GM13976 (cell line): Measurements from ENCODE around the gene PMEL.

Experiments used
- DNase-seq: peaks from one replicate; pipeline ENCODE4 v3.0.0; 2012; ENCODE audit warnings: low spot score
- in situ Hi-C: fragments of 300-500 bp; cut with MboI; formaldehyde crosslinking; loops from one replicate; pipeline ENCODE4 v1.12.0; 2022; ENCODE audit warnings: low sequenced_read_pairs, mixed read lengths, inconsistent platforms; ENCODE audit not compliant: unreplicated experiment
- TF ChIP-seq, protein P1 (sequence below): IDR thresholded peaks from 2 replicates; pipeline ENCODE4 v1.5.1; 2012; ENCODE audit warnings: borderline replicate concordance, mild to moderate bottlenecking; ENCODE audit not compliant: insufficient read depth; ENCODE audit errors: extremely low read depth, missing control alignments, control extremely low read depth

PMEL gene

GRCh38 chr12:55965941-55966407, at the start of gene PMEL:
Gene PMEL (minus strand): TSS chr12:55966042. CDS start chr12:55966011, 31 bp downstream.
- in situ Hi-C loops = no loop called here
- TF ChIP-seq, protein P1, sequence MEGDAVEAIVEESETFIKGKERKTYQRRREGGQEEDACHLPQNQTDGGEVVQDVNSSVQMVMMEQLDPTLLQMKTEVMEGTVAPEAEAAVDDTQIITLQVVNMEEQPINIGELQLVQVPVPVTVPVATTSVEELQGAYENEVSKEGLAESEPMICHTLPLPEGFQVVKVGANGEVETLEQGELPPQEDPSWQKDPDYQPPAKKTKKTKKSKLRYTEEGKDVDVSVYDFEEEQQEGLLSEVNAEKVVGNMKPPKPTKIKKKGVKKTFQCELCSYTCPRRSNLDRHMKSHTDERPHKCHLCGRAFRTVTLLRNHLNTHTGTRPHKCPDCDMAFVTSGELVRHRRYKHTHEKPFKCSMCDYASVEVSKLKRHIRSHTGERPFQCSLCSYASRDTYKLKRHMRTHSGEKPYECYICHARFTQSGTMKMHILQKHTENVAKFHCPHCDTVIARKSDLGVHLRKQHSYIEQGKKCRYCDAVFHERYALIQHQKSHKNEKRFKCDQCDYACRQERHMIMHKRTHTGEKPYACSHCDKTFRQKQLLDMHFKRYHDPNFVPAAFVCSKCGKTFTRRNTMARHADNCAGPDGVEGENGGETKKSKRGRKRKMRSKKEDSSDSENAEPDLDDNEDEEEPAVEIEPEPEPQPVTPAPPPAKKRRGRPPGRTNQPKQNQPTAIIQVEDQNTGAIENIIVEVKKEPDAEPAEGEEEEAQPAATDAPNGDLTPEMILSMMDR = no peak
- no peak for DNase-seq

DNA sequence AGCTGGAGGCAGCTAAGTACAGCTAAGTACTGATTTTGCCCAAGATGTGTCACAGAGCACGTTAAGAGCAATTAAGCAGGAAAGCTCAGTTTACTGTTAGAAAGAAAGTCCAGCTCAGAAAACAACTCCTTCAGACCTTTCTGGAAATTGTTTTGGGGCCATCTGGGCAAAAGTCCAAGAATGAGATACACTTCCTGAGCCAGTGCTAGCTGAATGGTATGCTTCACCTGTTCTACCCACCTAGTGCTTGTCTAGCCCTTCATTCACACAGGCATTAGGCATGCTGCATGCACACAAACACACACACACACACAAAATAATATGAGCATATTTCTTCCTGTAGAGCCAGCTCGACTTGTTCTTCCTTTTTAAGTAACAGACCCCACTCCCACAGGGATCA, 48.4 kb upstream of the PMEL start:
- TF ChIP-seq, protein P1 = no peak
- DNase-seq = no peak
- in situ Hi-C loops = no loop called here

DNA sequence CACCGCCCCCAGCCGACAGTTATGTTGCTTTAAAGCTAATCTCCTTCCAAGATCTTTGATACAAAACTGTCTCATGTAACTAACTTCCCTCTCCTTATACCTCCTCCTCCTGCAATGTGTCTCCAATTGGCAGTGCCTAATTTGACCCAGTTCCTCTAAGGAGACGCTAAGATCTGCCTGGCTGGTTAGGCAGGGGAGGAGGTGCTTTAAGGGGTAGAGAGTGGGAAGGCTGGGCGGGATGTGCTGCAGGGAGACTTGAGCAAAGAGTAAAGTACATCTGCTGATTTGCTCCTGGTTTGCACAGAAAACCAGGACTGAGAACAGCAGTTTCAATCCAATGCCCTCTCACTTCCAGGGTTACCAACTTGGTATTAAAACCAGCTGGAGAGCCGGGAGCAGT, 47.6 kb upstream of the PMEL start:
- TF ChIP-seq, protein P1 = no peak
- in situ Hi-C loops = no loop called here
- no peak for DNase-seq

DNA sequence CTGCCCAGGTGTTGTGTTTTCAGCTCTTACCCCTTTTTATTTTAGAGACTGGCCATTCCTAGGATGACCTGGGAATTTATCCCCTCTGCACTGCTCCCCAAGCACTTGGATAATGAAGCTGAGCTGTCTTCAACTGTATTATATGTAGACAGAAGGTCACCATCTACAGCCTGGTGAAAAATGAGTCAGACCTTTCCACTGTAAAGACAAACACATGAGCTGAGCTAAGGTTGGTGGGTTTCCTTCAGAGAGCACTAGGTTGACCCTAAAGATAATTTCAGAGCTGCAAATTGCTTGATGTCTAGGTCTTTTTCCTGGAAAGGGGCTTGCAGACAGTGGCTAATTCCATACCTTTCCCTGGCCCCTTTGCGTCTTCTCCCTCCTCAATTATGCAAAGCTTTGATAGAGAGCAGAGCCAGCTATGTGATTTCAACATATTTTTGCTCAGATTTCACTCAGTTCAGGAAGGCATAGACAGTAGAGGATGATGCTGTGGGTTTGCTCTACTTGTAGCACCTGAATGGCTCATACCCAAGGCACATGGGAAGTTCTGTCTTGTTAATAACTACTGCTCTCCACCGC, 45.8 kb upstream of the PMEL start:
- TF ChIP-seq, protein P1 = no peak
- DNase-seq = no peak
- in situ Hi-C loops = no loop called here

DNA sequence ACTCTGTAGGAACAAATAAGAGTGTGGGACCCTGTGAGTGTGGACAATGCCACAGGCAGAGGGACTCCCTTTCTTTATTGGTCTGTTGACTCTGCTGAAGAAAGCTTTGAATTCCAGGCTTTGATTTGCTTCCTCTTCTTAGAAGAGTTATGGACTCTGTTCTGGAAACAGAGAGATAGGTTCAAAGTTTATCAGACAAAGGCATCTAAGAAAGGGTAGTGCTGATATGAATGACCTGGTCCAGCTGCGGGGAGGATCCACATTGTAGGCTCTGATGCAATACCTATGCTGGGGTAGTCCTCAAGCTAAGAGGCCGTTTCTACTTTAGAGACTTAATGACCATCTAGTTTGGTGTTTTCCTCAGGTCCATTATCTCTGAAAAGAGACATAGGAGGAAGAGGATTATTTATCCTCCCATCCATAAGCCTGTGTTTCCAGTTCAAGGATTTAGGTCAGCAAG, 44.3 kb upstream of the PMEL start:
- no peak for DNase-seq
- in situ Hi-C loops = no loop called here
- TF ChIP-seq, protein P1 = no peak

DNA sequence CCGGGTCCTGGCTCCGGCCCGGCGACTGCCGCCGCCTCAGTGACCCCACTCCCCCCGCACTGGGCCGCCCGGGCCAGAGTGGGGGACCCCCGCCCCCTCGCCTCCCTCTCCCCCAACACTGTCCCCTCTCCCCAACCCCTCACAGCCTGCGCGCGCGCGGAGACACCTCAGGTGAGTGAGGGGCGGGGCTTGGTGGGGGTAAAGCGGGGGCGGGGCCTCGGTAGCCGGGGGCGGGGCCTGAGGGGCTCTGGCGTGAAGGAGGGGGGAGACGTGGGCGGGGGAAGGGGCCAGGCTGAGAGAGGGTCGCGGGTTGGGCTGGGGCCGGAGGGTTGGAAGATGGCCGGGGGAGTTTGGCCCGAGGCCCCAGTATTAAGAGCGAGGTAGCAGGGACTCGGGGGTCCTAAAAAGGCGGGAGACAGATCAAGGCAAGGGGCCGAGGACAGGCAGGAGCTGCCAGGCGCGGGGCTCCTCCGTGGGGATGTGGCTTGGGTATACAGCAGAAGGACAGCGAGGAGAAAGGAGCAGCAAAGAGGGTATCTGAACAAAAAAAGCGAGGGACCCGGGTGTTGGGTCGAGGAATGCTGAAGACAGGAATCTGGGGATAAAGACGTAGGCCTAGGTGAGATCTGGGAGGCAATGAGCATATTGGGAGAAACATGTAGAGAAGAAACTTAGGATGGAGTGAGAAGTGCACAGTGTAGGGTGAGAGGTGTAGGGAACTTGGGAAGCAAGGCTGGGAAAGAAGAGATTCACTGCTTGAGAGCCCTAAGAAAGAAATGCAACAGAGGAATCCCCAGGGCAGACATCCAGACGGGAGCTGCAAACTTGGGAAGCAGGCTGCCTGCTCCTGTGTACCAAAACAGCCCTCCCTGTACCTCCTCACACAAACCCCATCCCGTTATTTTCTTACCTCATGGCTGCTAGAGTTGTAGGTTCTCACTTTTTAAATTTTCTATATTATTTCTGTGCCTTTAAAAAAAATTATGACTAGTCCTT, 42.0 kb upstream of the PMEL start:
- in situ Hi-C loops = no loop called here
- TF ChIP-seq, protein P1 = no peak
- peak; percentile 88 for DNase-seq
